Muscle layer of duodenum (tissue), 2 donors: Measurements from ENCODE around the gene SLC29A3.
"Not testable (repeated sequence)": the region's sequence is repeated elsewhere in the genome, so short reads cannot be mapped to it uniquely, and the experiment has no call there.

ENCODE experiments used
- H3K27ac ChIP-seq: one replicate; pipeline ENCODE4 v1.7.0; 2013; ENCODE audit warnings: mild to moderate bottlenecking, low read length
- H3K27me3 ChIP-seq: one replicate; pipeline ENCODE4 v1.7.0; 2013; ENCODE audit warnings: low read depth, mild to moderate bottlenecking, control low read depth, low read length
- H3K36me3 ChIP-seq, 2 donors: one replicate each; pipeline ENCODE4 v1.7.0; 2013; ENCODE audit warnings: low read length in 2 of 2, control low read depth in 1 of 2, mild to moderate bottlenecking in 1 of 2; ENCODE audit not compliant: insufficient read depth in 2 of 2, control insufficient read depth in 1 of 2
- H3K4me1 ChIP-seq, 2 donors: one replicate each; pipeline ENCODE4 v1.7.0; 2013; ENCODE audit warnings: low read length in 2 of 2, mild to moderate bottlenecking in 2 of 2, control low read depth in 1 of 2, moderate library complexity in 1 of 2; ENCODE audit not compliant: insufficient read depth in 2 of 2, control insufficient read depth in 1 of 2
- H3K4me3 ChIP-seq, 2 donors: one replicate each; pipeline ENCODE4 v1.7.0; 2013; ENCODE audit warnings: low read length in 2 of 2, low read depth in 1 of 2, mild to moderate bottlenecking in 1 of 2
- H3K9me3 ChIP-seq, 2 donors: one replicate each; pipeline ENCODE4 v1.7.0; 2013; ENCODE audit warnings: low read length in 2 of 2, control low read depth in 1 of 2, mild to moderate bottlenecking in 1 of 2; ENCODE audit not compliant: control insufficient read depth in 1 of 2
- donor health status: healthy.

The SLC29A3 gene

DNA sequence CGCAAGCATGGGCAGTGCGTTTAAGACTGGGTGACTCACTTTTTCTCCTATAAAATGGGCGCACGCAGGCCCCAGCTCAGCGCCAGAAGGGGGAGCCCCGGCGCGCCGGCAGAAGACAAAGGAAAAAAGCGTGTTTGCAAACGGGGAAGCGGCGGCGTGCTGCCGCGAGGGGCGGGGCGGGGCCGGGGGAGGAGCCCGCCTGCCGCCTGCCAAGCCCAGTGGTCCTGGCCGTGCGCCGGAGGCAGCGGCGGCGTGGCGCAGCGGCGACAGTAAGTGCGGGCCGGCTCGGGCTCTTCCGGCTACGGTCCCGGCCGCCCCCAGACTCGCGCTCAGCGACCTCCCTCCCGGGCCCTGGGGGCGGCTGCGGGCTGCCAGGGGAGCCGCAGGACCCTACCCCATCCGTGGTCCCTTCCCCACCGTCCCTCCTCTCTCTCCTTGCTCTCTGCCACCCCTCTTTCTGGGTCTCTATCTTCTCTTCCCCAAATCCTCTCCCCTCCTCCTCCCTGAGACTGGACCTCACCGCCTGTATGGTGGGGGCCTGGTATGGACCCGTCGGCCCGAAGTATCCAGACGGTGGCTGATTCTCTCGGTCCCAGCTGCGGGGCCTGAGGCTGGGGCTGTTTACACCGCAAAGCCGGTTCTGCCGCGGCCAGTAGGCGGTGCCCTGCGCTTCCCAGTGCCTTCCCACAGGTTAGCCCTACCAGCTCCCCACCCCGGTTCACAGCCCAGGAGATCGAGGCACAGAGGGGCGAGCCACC lies at the start of gene SLC29A3:
Gene SLC29A3 (plus strand): TSS at position 218 of the 758 bp plus-strand sequence. CDS start 51 bp downstream, at position 269.
- Histone ChIP-seq H3K4me3 (peak within 1 kb of the TSS; percentile 72 to 83), H3K9me3 (no peaks in the 10 kb centered on the region), H3K27me3 (no peaks in the 10 kb centered on the region), H3K36me3 (peaks cover 0 to 16% of the 10 kb centered on the region in 2 donors), H3K4me1 (peaks cover 0 to 18% of the 10 kb centered on the region in 2 donors), H3K27ac (no peak within 1 kb of the TSS)

- H3K9me3 ChIP-seq = no peaks in the 10 kb centered on the region
- no peaks in the 10 kb centered on the region for H3K36me3 ChIP-seq
- peaks cover 0 to 43% of the 10 kb centered on the region in 2 donors for H3K4me1 ChIP-seq
- no peak overlapping the region for H3K27ac ChIP-seq
- H3K27me3 ChIP-seq = no peaks in the 10 kb centered on the region
- H3K4me3 ChIP-seq = no peak overlapping the region
Observed at GRCh38 chr10:71269301-71270288, 49.5 kb upstream of the SLC29A3 start.

GRCh38 chr10:71270301-71271220 lies 48.5 kb upstream of the SLC29A3 start:
- H3K4me3 ChIP-seq = no peak overlapping the region
- H3K27me3 ChIP-seq = no peaks in the 10 kb centered on the region
- H3K27ac ChIP-seq = no peak overlapping the region
- H3K9me3 ChIP-seq = no peaks in the 10 kb centered on the region
- H3K4me1 ChIP-seq = peaks cover 0 to 47% of the 10 kb centered on the region in 2 donors
- H3K36me3 ChIP-seq = no peaks in the 10 kb centered on the region

DNA sequence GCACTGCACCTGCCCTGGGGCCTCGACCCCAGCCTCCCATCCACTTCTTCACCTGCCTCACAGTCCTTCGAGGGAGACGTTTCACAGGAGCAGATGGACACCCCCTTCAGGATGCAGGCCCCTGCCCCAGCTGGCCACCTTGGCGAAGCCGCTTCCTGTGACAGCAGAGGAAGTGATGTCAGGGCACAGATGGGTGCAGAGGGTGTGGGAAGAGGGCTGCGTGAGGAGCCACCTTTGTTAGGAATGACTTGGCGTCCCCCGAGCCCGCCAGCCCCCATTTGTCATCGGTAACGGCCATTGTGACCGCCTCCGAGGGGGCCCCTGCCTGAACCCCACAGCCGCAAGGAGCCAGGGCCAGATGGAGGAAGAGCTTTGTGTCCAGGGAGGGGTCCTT lies 47.4 kb upstream of the SLC29A3 start:
- Histone ChIP-seq H3K9me3 (no peaks in the 10 kb centered on the region), H3K36me3 (no peaks in the 10 kb centered on the region), H3K27me3 (no peaks in the 10 kb centered on the region), H3K27ac (no peak overlapping the region), H3K4me3 (no peak overlapping the region), H3K4me1 (peaks cover 0 to 38% of the 10 kb centered on the region in 2 donors)

DNA sequence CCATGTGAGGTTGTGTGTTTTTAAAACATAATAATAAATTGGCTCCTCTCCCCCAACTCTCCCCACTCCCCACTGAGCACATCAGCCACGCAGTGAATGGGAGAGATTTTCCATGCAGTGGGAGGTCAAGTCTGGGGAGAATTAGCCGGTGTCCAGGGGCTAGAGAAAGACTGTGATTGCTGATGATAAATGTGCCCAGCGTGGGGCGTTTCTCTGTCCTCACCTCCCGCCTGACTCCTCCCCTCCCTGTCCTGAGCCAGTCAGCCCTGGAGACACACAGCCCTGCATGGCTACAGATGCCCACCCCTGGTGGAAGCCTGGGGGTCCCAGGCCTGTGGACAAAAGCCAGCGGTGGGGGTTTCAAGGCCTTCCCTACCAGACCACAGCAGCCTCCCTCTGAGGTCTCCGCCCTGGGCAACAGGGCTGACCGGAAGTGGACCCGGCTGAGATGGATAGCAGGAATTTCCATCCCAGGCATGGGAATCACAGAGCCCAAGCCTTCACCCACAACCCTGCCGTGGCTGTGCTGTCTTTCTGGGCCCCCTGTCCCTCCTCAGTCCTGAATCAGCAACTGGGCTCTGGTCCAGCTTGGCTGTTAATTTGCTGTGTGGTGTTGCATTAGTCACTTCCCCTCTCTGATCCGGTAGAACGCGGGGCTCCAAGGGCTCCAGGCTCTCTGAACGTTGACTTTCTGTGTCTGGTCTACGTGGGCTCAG lies 46.8 kb upstream of the SLC29A3 start:
- Histone ChIP-seq H3K4me3 (no peak overlapping the region), H3K9me3 (no peaks in the 10 kb centered on the region), H3K27me3 (no peaks in the 10 kb centered on the region), H3K4me1 (peaks cover 0 to 32% of the 10 kb centered on the region in 2 donors), H3K36me3 (no peaks in the 10 kb centered on the region), H3K27ac (no peak overlapping the region)

- H3K36me3 ChIP-seq, H3K9me3 ChIP-seq, H3K4me3 ChIP-seq, H3K27me3 ChIP-seq, H3K27ac ChIP-seq: not testable (repeated sequence)
- H3K4me1 ChIP-seq = peaks cover 0 to 31% of the 10 kb centered on the region in 2 donors
Observed at GRCh38 chr10:71272974-71273373, 46.1 kb upstream of the SLC29A3 start.

DNA sequence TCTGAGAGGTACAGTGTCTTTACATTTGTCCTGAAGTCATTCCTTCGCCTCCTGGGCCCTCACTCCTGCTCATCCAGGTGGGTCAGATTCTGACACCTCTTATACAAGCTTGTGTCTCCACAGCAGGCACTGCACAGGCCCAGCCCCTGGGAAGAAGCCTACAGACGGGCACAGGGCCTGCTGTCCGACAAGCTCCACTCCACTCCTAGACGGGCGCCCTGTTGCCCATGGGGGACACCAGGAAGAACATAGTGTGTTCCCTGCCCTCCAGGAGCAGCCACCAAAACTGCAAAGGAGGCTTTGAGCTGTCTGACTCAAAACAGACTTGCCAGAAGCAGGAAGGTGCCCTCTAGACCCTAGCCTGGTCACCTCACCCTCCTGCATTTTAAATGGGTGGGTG lies 45.6 kb upstream of the SLC29A3 start:
- Histone ChIP-seq H3K4me3 (no peak overlapping the region), H3K27ac (no peak overlapping the region), H3K36me3 (no peaks in the 10 kb centered on the region), H3K27me3 (no peaks in the 10 kb centered on the region), H3K9me3 (no peaks in the 10 kb centered on the region), H3K4me1 (peaks cover 0 to 26% of the 10 kb centered on the region in 2 donors)

DNA sequence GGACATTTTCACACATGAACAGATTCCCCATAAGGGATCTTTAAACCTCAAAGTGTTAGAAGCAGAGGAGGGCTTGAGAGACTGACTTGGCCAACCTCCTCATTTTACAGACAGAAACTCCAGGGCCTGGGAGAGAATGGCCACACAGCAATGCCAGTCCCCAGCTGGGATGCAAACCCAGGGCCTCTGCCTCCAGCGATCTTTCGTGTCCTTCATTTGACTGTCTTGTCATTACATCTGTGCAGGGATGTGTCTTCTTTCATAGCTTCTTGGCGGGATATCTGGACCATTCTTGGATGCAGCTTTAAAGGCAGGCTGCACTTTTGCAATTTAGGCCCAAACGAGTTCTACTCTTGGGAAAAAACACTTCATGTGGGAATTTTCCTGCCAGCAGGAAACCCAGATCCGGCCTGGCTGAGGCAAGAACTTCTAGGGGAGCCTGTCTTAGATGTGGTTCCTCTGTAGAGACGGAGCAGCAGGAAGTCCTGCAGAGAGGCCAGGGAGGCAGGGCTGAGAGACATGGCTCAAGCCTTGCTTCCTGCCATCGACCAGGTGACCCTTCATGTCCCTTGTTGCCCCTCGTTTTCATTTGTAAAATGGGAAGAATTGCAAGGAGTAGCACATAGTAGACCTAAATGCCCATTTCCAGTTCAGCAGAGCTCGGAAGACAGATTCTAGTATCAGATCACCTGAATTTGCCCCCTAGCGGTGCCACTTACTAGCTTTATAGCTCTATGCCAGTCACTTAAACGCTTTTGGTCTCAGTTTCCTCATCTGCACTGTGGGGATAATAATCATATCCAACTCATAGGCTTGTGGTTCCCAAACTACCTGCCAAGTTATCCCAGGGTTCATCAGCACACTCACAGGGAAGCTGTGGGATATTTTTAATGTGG lies 43.9 kb upstream of the SLC29A3 start:
- no peaks in the 10 kb centered on the region for H3K9me3 ChIP-seq
- no peak overlapping the region for H3K27ac ChIP-seq
- peaks cover 0 to 18% of the 10 kb centered on the region in 2 donors for H3K4me1 ChIP-seq
- H3K27me3 ChIP-seq = no peaks in the 10 kb centered on the region
- H3K36me3 ChIP-seq = no peaks in the 10 kb centered on the region
- no peak overlapping the region for H3K4me3 ChIP-seq

GRCh38 chr10:71276873-71277272 lies 42.2 kb upstream of the SLC29A3 start:
- Histone ChIP-seq H3K4me3 (no peak overlapping the region), H3K9me3 (no peaks in the 10 kb centered on the region), H3K27ac (no peak overlapping the region), H3K27me3 (no peaks in the 10 kb centered on the region), H3K4me1 (peaks cover 0 to 12% of the 10 kb centered on the region in 2 donors), H3K36me3 (no peaks in the 10 kb centered on the region)
